ENCODE measurements around the gene CFAP161.

- TF ChIP-seq, protein P1, sequence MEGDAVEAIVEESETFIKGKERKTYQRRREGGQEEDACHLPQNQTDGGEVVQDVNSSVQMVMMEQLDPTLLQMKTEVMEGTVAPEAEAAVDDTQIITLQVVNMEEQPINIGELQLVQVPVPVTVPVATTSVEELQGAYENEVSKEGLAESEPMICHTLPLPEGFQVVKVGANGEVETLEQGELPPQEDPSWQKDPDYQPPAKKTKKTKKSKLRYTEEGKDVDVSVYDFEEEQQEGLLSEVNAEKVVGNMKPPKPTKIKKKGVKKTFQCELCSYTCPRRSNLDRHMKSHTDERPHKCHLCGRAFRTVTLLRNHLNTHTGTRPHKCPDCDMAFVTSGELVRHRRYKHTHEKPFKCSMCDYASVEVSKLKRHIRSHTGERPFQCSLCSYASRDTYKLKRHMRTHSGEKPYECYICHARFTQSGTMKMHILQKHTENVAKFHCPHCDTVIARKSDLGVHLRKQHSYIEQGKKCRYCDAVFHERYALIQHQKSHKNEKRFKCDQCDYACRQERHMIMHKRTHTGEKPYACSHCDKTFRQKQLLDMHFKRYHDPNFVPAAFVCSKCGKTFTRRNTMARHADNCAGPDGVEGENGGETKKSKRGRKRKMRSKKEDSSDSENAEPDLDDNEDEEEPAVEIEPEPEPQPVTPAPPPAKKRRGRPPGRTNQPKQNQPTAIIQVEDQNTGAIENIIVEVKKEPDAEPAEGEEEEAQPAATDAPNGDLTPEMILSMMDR (IDR thresholded peaks at IDR 0.05) = no peak
- TF ChIP-seq POLR2A (IDR thresholded peaks at IDR 0.05) = no peak
These were observed 28.5 kb upstream of the CFAP161 start for GRCh38 chr15:81105545-81105944.
